HG02798 (cell line): ENCODE measurements around the gene UGDH.
"Not testable (repeated sequence)": the region's sequence is repeated elsewhere in the genome, so short reads cannot be mapped to it uniquely, and the experiment has no call there.

Experiments
- ATAC-seq: cut with Tn5 transposase; IDR thresholded peaks from one replicate; pipeline ENCODE4 v1.9.1; 2021; ENCODE audit warnings: mild to moderate bottlenecking; ENCODE audit not compliant: unreplicated experiment, poor library complexity

Gene UGDH

DNA sequence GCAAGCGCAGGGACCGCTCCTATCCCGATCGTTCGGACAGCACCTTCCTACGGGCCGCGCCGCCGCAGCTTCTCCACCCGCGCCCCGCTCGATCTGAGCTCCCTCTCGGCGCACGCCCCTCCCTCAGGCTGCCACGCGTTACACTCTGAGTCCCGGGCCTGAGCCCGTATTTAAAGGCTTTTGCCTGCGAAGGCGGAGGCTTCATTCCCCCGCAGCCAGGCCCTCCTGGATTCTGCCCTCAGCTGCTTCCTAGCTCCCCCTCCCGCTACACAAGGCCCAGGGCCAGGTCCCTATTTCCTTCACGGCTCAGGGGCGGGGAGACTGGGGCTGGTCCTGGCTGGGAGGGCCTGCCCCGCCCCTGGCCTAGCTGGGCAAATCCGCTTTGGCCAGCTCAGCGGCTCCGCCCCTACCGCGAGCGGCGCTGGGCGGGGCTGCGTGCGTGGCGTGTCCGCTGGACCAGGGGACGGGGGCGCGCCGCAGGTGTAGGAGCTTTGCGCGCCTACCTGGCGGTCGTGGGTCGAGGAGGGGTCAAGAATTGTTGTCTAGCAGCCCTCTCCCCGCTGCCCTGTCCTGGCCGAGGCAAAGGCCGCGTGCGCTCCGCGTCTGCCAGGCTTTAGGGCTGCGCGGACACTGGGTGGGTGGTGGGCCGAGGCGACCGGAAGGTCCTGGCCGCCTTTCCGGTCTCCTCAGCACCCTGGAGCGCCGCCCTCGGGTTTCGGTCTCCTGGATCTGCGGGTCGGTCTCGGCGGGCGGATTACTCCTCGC, at the start of gene UGDH:
Gene UGDH, minus strand, starts transcription at position 144 of the 765 bp plus-strand sequence. CDS start 5,927 bp downstream, outside the sequence.
- ATAC-seq, result peak; percentile 96

DNA sequence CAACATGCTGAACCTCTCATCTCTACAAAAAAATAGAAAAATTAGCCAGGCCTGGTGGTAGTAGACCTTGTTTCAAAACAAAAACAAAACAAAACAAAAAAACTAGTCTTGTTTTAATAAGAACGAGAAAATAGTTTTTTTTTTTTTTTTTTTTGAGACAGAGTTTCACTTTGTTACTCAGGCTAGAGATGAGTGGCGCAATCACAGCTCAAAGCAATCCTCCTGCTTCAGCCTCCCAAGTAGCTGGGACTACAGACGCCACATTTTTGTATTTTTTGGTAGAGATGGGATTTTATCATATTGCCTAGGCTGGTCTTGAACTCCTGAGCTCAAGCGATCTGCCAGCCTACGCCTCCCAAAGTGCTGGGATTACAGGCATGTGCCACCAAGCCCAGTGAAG, 47.7 kb upstream of the UGDH start:
- ATAC-seq, result no peak

DNA sequence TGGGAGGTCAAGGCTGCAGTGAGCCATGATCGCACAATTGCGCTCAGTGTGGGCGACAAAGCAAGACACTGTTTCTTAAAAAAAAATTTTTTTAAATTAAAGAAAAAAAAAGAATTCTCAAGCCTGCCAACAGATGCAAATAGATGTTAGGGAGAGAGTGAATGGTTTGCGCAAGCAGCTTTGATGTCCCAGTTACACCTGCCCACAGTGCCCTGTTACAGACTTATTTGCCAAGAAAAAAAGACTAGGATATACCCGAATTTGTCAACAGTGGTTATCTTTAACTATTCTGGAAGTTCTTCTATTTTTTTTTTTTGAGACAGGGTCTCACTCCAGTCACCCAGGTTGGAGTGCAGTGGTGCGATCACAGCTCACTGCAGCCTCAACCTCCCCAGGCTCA, 44.3 kb upstream of the UGDH start:
- no peak for ATAC-seq

- ATAC-seq, result no peak
Measured at GRCh38 chr4:39571054-39571453, 43.8 kb upstream of the UGDH start.

- ATAC-seq, result no peak
Measured at GRCh38 chr4:39569209-39569608, 42.0 kb upstream of the UGDH start.

GRCh38 chr4:39568805-39569204, 41.6 kb upstream of the UGDH start:
- peak; percentile 38 for ATAC-seq

DNA sequence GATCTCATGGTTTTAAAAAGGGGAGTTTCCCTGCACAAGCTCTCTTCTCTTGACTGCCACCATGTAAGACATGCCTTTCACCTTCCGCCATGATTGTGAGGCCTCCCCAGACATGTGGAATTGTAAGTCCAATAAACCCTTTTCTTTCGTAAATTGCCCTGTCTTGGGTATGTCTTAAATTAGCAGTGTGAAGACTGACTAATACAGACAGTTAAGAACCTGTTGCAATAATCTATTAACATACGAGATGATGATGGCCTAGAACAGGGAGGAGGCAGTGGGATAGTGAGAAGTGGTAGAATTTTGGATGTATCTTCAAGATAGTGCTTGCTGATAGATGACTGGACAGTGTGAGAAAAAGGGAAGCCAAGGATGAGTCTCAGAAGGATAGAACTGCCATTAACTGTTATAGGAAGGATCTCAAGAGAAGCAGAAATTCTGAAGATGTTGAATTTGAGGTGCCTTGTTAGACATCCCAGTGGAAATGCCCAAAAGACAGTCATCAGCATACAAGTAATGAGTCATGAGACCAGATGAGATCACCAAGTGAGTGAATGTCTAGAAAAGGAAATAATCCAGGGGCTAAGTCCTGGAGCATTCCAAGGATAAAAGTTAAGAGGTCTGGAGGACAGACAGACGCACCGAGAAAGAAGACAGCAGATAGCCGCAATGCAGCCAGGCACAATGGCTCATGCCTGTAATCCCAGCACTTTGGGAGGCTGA, 38.8 kb upstream of the UGDH start:
- ATAC-seq, result no peak

GRCh38 chr4:39563346-39563847, 36.2 kb upstream of the UGDH start:
- no peak for ATAC-seq

DNA sequence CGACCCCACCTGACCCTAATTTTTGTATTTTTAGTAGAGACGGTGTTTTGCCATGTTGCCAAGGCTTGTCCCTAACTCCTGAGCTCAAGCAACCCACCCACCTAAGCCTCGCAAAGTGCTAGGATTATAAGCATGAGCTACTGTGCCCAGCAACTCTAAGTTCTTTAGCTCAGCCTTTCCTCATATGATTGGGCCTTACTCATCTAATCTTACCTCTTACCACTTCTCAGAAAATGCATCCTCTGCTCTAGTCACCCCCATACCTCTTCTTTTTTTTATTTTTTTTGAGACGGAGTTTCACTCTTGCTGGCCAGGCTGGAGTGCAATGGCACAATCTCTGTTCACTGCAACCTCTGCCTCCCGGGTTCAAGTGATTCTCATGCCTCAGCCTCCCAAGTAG, 35.6 kb upstream of the UGDH start:
- no peak for ATAC-seq

- ATAC-seq, result no peak
Measured at GRCh38 chr4:39559626-39560025, 32.4 kb upstream of the UGDH start.

- ATAC-seq, result no peak
Measured at GRCh38 chr4:39555472-39555871, 28.2 kb upstream of the UGDH start.

- ATAC-seq, result no peak
Measured at GRCh38 chr4:39548425-39549067, 21.3 kb upstream of the UGDH start.

DNA sequence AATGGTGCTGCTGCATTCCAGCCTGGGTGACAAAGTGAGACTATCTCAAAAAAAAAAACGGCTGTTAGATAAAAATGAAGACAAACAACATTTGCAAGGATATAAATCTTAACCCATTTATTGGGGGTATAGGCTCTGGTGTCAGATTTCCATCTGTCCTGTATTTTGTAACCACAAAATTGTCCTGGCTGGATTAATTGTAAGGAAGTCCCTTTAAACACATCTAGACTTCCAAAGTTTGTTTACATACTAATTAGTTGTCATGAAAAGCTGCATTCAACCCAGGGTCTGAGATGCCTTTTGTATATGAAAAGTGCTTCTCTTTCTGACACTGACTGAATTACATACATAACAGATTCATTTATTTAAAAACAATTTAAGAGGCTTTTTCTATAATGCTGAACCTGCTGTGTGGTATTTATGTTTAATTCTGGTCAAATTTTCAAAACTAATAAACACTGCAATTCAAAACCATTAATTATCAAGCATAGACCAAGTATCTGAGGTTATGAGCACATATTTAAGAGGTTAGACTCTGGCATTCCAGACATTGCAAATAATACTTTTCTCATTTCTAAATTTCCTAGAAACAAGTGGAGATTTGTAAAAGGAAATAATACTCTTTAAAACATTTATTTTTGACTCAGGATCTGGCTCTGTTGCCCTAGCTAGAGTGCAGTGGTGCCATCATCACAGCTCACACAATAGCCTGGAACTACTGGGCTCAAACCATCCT, 17.5 kb upstream of the UGDH start:
- no peak for ATAC-seq

- not testable (repeated sequence) for ATAC-seq
Measured at GRCh38 chr4:39544080-39544479, 16.8 kb upstream of the UGDH start.

GRCh38 chr4:39543034-39543433, 15.8 kb upstream of the UGDH start:
- no peak for ATAC-seq

- ATAC-seq, result no peak
Measured at GRCh38 chr4:39542611-39543012, 15.4 kb upstream of the UGDH start.

GRCh38 chr4:39541987-39542610, 14.9 kb upstream of the UGDH start:
- ATAC-seq, result no peak

DNA sequence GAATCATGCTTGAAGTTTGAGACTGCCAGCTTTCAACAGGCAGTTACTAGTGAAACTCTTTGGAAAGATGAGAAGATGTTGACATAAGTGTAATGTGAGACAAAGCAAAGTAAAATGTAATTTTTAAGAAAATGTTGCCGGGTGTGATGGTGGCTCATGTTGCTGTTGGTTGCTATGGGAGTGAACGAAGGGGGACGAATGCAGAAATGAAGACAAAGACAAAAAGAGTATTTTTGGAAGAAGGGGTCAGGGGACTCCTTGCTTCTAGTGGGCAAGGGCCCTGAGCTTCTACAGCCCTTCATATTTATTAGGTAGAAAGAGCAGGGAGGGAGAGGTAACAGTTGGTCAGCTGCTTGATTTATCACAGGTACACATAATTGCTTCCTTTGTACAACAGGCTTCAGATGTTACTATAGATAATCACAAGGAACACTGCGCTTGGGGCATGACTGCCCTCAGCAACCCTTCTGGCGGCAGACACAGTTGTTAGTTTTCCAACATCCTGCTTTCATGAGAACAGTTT, 11.9 kb upstream of the UGDH start:
- no peak for ATAC-seq

DNA sequence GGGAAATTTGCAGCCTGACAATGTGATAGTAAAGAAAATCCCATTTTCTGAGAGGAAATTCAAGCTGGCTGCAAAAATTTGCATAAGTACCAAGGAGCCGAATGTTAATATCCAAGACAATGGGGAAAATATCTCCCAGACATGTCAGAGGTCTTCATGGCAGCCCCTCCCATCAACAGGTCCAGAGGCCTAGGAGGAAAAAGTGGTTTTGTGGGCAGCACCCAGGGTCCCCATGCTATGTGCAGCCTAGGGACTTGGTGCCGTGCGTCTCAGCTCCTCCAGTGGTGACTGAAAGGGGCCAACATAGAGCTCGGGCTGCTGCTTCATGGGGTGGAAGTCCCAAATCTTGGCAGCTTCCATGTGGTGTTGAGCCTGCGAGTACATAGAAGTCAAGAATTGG, 6.3 kb upstream of the UGDH start:
- no peak for ATAC-seq

DNA sequence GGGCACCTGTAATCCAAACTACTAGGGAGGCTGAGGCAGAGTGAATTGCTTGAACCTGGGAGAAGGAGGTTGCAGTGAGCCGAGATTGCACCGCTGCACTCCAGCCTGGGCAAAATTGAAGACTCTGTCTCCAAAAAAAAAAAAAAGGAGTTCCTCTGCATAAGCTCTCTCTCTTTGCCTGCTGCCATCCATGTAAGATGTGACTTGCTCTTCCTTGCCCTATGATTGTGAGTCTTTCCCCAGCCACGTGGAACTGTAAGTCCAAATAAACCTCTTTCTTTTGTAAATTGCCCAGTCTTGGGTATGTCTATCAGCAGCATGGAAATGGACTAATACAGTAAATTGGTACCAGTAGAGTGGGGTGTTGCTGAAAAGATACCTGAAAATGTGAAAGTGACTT, 5.0 kb upstream of the UGDH start:
- not testable (repeated sequence) for ATAC-seq
